WTC11 (cell line): ENCODE results near the gene ODAD3. TPM values are rescaled to one million over a fixed set of nuclear protein-coding genes. Genes with fewer than 3 reads are reported as not detected.
"Not testable (repeated sequence)": the region's sequence is repeated elsewhere in the genome, so short reads cannot be mapped to it uniquely, and the experiment has no call there.

Source experiments
- ATAC-seq: fragments of 200-7000 bp; cut with Tn5 transposase; 2 replicates; pipeline ENCODE4 v1.10.0; 2021; ENCODE audit warnings: mild to moderate bottlenecking, moderate library complexity
- CTCF ChIA-PET: fragments of 300-600 bp; sonication (Branson Sonifier 250); formaldehyde crosslinking; loops from one replicate; lab custom pipeline; 2021; ENCODE audit warnings: antibody characterized with exemption; lab: Charles Lee
- POLR2A ChIA-PET: fragments of 350-600 bp; sonication (Branson Sonifier 250); formaldehyde crosslinking; loops from one replicate; lab custom pipeline; 2021; ENCODE audit warnings: antibody characterized with exemption; lab: Charles Lee
- DNase-seq: peaks from one replicate; pipeline ENCODE4 v3.0.0; 2021; ENCODE audit warnings: low spot score
- H3K27ac Mint-ChIP-seq: 2 replicates; pipeline ENCODE4 v1.8.0; 2021; ENCODE audit warnings: mixed read lengths
- H3K27me3 Mint-ChIP-seq: 2 replicates; pipeline ENCODE4 v1.8.0; 2021; ENCODE audit warnings: low read depth, mild to moderate bottlenecking, moderate library complexity, mixed read lengths
- H3K36me3 Mint-ChIP-seq: 2 replicates; pipeline ENCODE4 v1.8.0; 2021; ENCODE audit warnings: mixed read lengths
- H3K4me1 Mint-ChIP-seq: 2 replicates; pipeline ENCODE4 v1.8.0; 2022; ENCODE audit warnings: mixed read lengths
- H3K4me3 Mint-ChIP-seq: 2 replicates; pipeline ENCODE4 v1.8.0; 2021; ENCODE audit warnings: mild to moderate bottlenecking, moderate library complexity, mixed read lengths
- H3K9me3 Mint-ChIP-seq: 2 replicates; pipeline ENCODE4 v1.8.0; 2021; ENCODE audit warnings: mixed read lengths
- CREB1 ChIP-seq: sonication (generic); formaldehyde crosslinking; IDR thresholded peaks from 2 replicates; pipeline ENCODE4 v1.8.0; 2023; ENCODE audit warnings: mild to moderate bottlenecking, missing genetic modification reagents
- FOXJ3 ChIP-seq: sonication (generic); formaldehyde crosslinking; IDR thresholded peaks from 2 replicates; pipeline ENCODE4 v1.9.0; 2021; ENCODE audit warnings: missing genetic modification reagents, mild to moderate bottlenecking, borderline replicate concordance
- GABPB1 ChIP-seq: sonication (generic); formaldehyde crosslinking; IDR thresholded peaks from 2 replicates; pipeline ENCODE4 v1.8.1; 2023; ENCODE audit warnings: mild to moderate bottlenecking, missing genetic modification reagents
- JUN ChIP-seq: sonication (generic); formaldehyde crosslinking; IDR thresholded peaks from 2 replicates; pipeline ENCODE4 v1.8.0; 2023; ENCODE audit warnings: mild to moderate bottlenecking, missing genetic modification reagents
- NFE2L1 ChIP-seq: sonication (generic); formaldehyde crosslinking; IDR thresholded peaks from 2 replicates; pipeline ENCODE4 v1.8.1; 2023; ENCODE audit warnings: missing genetic modification reagents
- NFYB ChIP-seq: sonication (generic); formaldehyde crosslinking; conservative IDR thresholded peaks from 2 replicates; pipeline ENCODE4 v1.8.0; 2022; ENCODE audit warnings: low read depth, missing genetic modification reagents
- NR2C2 ChIP-seq: sonication (generic); formaldehyde crosslinking; IDR thresholded peaks from 2 replicates; pipeline ENCODE4 v1.8.0; 2022; ENCODE audit warnings: mild to moderate bottlenecking, missing genetic modification reagents
- SMAD3 ChIP-seq: sonication (generic); formaldehyde crosslinking; IDR thresholded peaks from 2 replicates; pipeline ENCODE4 v1.8.0; 2022; ENCODE audit warnings: missing genetic modification reagents, mild to moderate bottlenecking, borderline replicate concordance
- SP1 ChIP-seq: sonication (generic); formaldehyde crosslinking; conservative IDR thresholded peaks from 2 replicates; pipeline ENCODE4 v1.8.1; 2022; ENCODE audit warnings: missing genetic modification reagents
- TCF7 ChIP-seq: sonication (generic); formaldehyde crosslinking; IDR thresholded peaks from 2 replicates; pipeline ENCODE4 v1.8.0; 2022; ENCODE audit warnings: mild to moderate bottlenecking, low read depth, missing genetic modification reagents, moderate library complexity
- TEAD1 ChIP-seq: sonication (generic); formaldehyde crosslinking; IDR thresholded peaks from 2 replicates; pipeline ENCODE4 v1.8.0; 2022; ENCODE audit warnings: mild to moderate bottlenecking, missing genetic modification reagents
- TP53 ChIP-seq: sonication (generic); formaldehyde crosslinking; IDR thresholded peaks from 2 replicates; pipeline ENCODE4 v1.8.1; 2023; ENCODE audit warnings: mild to moderate bottlenecking, missing genetic modification reagents
- ZBTB21 ChIP-seq: sonication (generic); formaldehyde crosslinking; IDR thresholded peaks from 2 replicates; pipeline ENCODE4 v1.8.1; 2023; ENCODE audit warnings: mild to moderate bottlenecking, missing genetic modification reagents, borderline replicate concordance
- ZNF138 ChIP-seq: sonication (generic); formaldehyde crosslinking; conservative IDR thresholded peaks from 2 replicates; pipeline ENCODE4 v1.8.1; 2022; ENCODE audit warnings: mild to moderate bottlenecking, moderate library complexity, missing genetic modification reagents
- ZNF263 ChIP-seq: sonication (generic); formaldehyde crosslinking; IDR thresholded peaks from 2 replicates; pipeline ENCODE4 v1.8.1; 2022; ENCODE audit warnings: low read depth, mild to moderate bottlenecking, moderate library complexity, missing genetic modification reagents
- ZNF317 ChIP-seq: sonication (generic); formaldehyde crosslinking; IDR thresholded peaks from 2 replicates; pipeline ENCODE4 v1.8.1; 2023; ENCODE audit warnings: low read depth, mild to moderate bottlenecking, moderate library complexity, missing genetic modification reagents, borderline replicate concordance
- ZNF423 ChIP-seq: fragments of 250-450 bp; sonication (Bioruptor Pico); IDR thresholded peaks from 2 replicates; pipeline ENCODE4 v2.1.2; 2022; ENCODE audit warnings: mild to moderate bottlenecking, moderate library complexity
- total RNA-seq: library from RNA; stranded (reverse); gene quantifications from 3 replicates; pipeline ENCODE4 v1.2.3, GENCODE V29; 2021
- TF ChIP-seq, protein P1 (sequence below): fragments of 250-450 bp; sonication (Bioruptor Pico); IDR thresholded peaks from 2 replicates; pipeline ENCODE4 v1.9.0; 2021; ENCODE audit warnings: moderate library complexity, mild to moderate bottlenecking, inconsistent platforms, borderline replicate concordance
- TF ChIP-seq, protein P2 (sequence below): sonication (generic); formaldehyde crosslinking; IDR thresholded peaks from 2 replicates; pipeline ENCODE4 v1.8.1; 2022; ENCODE audit warnings: low read depth, missing genetic modification reagents, borderline replicate concordance
- TF ChIP-seq, protein P3 (sequence below): sonication (generic); formaldehyde crosslinking; IDR thresholded peaks from 2 replicates; pipeline ENCODE4 v1.8.0; 2022; ENCODE audit warnings: mild to moderate bottlenecking, missing genetic modification reagents
- TF ChIP-seq, protein P4 (sequence below): sonication (generic); formaldehyde crosslinking; IDR thresholded peaks from 2 replicates; pipeline ENCODE4 v1.8.1; 2023; ENCODE audit warnings: mild to moderate bottlenecking, missing genetic modification reagents
- TF ChIP-seq, protein P5 (sequence below): sonication (generic); formaldehyde crosslinking; conservative IDR thresholded peaks from 2 replicates; pipeline ENCODE4 v1.8.1; 2022; ENCODE audit warnings: mild to moderate bottlenecking, missing genetic modification reagents
- TF ChIP-seq, protein P6 (sequence below): sonication (generic); formaldehyde crosslinking; IDR thresholded peaks from 2 replicates; pipeline ENCODE4 v1.8.0; 2022; ENCODE audit warnings: mild to moderate bottlenecking, missing genetic modification reagents

ODAD3 gene
- total RNA-seq, 1 experiment from 2014 or later: 4.1 TPM

DNA sequence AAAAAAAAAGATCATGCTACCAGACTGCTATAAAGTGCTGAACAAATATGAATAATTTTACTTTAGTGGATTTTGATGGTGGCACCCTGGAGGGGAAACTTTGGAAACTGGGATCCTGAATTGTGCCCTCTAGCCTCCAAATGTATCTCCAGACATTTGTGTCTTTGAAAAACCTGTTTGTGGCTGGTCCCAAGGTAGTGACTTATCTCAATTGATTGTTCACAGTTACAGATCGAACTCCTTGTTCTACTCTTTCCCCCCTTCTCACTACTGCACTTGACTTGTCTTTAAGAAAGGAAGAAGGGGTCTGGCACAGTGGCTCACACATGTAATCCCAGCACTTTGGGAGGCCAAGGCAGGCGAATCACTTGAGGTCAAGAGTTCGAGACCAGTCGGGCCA lies 26.3 kb downstream of the ODAD3 start:
- no peak for DNase-seq
- CTCF ChIA-PET: no interaction called here
- TF ChIP-seq FOXJ3 (CRISPR knock-in tag) (no peak), JUN (no peak), ZNF423 (CRISPR knock-in tag) (no peak), ZNF317 (CRISPR knock-in tag) (no peak), ZNF263 (no peak), GABPB1 (CRISPR knock-in tag) (no peak), CREB1 (CRISPR knock-in tag) (no peak), ZNF138 (CRISPR knock-in tag) (no peak)
- TF ChIP-seq, protein P1, sequence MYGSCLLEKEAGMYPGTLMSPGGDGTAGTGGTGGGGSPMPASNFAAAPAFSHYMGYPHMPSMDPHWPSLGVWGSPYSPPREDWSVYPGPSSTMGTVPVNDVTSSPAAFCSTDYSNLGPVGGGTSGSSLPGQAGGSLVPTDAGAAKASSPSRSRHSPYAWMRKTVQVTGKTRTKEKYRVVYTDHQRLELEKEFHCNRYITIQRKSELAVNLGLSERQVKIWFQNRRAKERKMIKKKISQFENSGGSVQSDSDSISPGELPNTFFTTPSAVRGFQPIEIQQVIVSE (CRISPR knock-in tag): no peak
- TF ChIP-seq, protein P2, sequence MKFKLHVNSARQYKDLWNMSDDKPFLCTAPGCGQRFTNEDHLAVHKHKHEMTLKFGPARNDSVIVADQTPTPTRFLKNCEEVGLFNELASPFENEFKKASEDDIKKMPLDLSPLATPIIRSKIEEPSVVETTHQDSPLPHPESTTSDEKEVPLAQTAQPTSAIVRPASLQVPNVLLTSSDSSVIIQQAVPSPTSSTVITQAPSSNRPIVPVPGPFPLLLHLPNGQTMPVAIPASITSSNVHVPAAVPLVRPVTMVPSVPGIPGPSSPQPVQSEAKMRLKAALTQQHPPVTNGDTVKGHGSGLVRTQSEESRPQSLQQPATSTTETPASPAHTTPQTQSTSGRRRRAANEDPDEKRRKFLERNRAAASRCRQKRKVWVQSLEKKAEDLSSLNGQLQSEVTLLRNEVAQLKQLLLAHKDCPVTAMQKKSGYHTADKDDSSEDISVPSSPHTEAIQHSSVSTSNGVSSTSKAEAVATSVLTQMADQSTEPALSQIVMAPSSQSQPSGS (CRISPR knock-in tag): no peak
- TF ChIP-seq, protein P3, sequence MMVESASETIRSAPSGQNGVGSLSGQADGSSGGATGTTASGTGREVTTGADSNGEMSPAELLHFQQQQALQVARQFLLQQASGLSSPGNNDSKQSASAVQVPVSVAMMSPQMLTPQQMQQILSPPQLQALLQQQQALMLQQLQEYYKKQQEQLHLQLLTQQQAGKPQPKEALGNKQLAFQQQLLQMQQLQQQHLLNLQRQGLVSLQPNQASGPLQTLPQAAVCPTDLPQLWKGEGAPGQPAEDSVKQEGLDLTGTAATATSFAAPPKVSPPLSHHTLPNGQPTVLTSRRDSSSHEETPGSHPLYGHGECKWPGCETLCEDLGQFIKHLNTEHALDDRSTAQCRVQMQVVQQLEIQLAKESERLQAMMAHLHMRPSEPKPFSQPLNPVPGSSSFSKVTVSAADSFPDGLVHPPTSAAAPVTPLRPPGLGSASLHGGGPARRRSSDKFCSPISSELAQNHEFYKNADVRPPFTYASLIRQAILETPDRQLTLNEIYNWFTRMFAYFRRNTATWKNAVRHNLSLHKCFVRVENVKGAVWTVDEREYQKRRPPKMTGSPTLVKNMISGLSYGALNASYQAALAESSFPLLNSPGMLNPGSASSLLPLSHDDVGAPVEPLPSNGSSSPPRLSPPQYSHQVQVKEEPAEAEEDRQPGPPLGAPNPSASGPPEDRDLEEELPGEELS: no peak
- TF ChIP-seq, all 79 proteins: peak for 0
- ATAC-seq: no peak
- no peaks in the 10 kb centered on the region for H3K27me3 Mint-ChIP-seq
- no peak overlapping the region for H3K4me3 Mint-ChIP-seq
- peaks cover 41% of the 10 kb centered on the region for H3K36me3 Mint-ChIP-seq
- no peaks in the 10 kb centered on the region for H3K4me1 Mint-ChIP-seq
- POLR2A ChIA-PET: interaction anchor here (0.7 kb wide), 1 partner anchor 104 kb away, joined by 3 read pairs; no protein-coding TSS in a partner anchor
- H3K9me3 Mint-ChIP-seq: no peaks in the 10 kb centered on the region
- H3K27ac Mint-ChIP-seq: no peak overlapping the region

DNA sequence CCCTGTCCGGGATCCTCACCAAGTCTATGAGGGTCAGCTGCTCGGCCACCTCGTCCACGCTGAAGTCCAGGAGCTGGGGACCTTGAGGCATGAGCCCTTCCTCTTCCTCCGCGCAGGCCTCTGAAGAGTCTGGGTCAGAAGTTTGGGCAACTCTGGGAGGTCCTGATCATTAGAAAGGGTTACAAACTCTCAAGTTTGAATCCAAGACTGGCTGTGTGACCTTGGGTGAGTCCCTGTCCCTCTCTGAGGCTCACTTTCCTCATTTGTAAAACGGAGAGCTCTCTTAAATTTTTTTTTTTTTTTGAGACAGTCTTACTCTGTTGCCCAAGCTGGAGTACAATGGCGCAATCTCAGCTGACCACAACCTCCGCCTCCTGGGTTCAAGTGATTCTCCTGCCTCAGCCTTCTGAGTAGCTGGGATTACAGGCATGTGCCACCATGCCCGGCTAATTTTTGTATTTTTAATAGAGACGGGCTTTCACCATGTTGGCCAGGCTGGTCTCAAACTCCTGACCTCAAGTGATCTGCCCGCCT lies 28.2 kb downstream of the ODAD3 start:
- POLR2A ChIA-PET: interaction anchor here (0.6 to 1.8 kb wide), 3 partner anchors 10 to 99 kb away, joined by 3 to 7 read pairs (median 4); no protein-coding TSS in a partner anchor
- H3K27me3 Mint-ChIP-seq, H3K27ac Mint-ChIP-seq: not testable (repeated sequence)

DNA sequence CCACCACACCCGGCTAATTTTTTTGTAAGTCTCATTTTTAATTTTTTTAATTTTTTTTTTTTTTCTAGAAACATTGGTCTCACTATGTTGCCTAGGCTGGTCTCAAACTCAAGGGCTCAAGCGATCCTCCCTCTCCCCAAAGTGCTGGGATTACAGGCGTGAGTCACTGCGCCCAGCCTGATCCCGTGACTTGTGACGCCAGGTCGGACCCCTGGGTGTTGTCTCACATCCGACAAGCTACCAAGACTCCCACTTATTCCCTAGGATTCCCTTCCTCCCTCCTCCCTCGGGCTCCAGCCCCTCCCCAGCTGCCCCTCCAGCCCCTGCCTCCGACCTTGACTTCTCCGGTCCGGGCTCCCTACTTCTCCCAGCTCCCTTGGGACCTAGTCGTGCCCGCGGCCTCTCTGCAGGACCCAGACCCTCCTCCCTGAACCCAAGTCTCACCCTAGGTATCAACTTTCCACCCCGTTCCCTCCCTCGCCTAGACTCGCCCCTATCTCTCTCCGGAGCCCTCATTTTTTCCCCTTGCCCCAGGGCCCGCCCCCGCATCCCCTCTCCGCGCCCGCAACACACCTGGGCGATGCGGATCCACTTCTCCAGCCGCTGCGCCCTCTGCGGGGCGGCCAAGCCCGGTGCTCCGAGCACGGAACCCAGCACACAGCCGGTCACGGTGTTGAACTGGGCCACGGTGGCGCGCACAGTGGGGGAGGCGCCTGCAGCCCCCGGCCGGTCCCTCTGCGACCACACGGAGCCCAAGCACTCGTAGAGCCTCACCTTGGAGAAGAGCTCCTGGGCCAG lies 28.9 kb downstream of the ODAD3 start:
- ChIA-PET CTCF (interaction anchor here (0.9 to 3.3 kb wide), 13 partner anchors 12 to 112 kb away, joined by 3 to 66 read pairs (median 5); partner anchors contain the start of genes EPOR, ODAD3, PRKCSH and RGL3), POLR2A (interaction anchor here (0.6 to 1.8 kb wide), 3 partner anchors 12 to 252 kb away, joined by 4 to 7 read pairs (median 5); partner anchors contain the start of gene RGL3)
- peak; percentile 96 for ATAC-seq
- Mint-ChIP-seq H3K36me3 (peaks cover 34% of the 10 kb centered on the region), H3K4me1 (no peaks in the 10 kb centered on the region), H3K4me3 (no peak overlapping the region), H3K27me3 (no peaks in the 10 kb centered on the region), H3K27ac (no peak overlapping the region), H3K9me3 (no peaks in the 10 kb centered on the region)
- DNase-seq: peak; percentile 75
- TF ChIP-seq, protein P1 (CRISPR knock-in tag): no peak
- TF ChIP-seq SP1 (CRISPR knock-in tag) (peak; percentile 58), NFE2L1 (CRISPR knock-in tag) (no peak), NFYB (CRISPR knock-in tag) (0 out of 2 replicates have a peak, but pooled peaks have one; percentile 12), TEAD1 (CRISPR knock-in tag) (no peak), NR2C2 (CRISPR knock-in tag) (no peak), TCF7 (CRISPR knock-in tag) (no peak), ZNF263 (no peak), SMAD3 (CRISPR knock-in tag) (no peak), CREB1 (CRISPR knock-in tag) (no peak), ZBTB21 (CRISPR knock-in tag) (no peak), TP53 (no peak), GABPB1 (CRISPR knock-in tag) (no peak)
- TF ChIP-seq, protein P4, sequence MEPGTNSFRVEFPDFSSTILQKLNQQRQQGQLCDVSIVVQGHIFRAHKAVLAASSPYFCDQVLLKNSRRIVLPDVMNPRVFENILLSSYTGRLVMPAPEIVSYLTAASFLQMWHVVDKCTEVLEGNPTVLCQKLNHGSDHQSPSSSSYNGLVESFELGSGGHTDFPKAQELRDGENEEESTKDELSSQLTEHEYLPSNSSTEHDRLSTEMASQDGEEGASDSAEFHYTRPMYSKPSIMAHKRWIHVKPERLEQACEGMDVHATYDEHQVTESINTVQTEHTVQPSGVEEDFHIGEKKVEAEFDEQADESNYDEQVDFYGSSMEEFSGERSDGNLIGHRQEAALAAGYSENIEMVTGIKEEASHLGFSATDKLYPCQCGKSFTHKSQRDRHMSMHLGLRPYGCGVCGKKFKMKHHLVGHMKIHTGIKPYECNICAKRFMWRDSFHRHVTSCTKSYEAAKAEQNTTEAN (CRISPR knock-in tag): peak; percentile 38; the same call in 1 of the 2 replicates
- TF ChIP-seq, protein P5, sequence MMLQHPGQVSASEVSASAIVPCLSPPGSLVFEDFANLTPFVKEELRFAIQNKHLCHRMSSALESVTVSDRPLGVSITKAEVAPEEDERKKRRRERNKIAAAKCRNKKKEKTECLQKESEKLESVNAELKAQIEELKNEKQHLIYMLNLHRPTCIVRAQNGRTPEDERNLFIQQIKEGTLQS (CRISPR knock-in tag): no peak
- TF ChIP-seq, protein P6, sequence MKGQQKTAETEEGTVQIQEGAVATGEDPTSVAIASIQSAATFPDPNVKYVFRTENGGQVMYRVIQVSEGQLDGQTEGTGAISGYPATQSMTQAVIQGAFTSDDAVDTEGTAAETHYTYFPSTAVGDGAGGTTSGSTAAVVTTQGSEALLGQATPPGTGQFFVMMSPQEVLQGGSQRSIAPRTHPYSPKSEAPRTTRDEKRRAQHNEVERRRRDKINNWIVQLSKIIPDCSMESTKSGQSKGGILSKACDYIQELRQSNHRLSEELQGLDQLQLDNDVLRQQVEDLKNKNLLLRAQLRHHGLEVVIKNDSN (CRISPR knock-in tag): no peak

More for the DNA sequence above, 28.2 kb downstream of the ODAD3 start:
- not testable (repeated sequence) for DNase-seq, H3K4me3 Mint-ChIP-seq, H3K9me3 Mint-ChIP-seq, H3K4me1 Mint-ChIP-seq, ATAC-seq
- H3K36me3 Mint-ChIP-seq: peaks cover 39% of the 10 kb centered on the region
- CTCF ChIA-PET: interaction anchor here (0.6 to 3.3 kb wide), 11 partner anchors 12 to 113 kb away, joined by 3 to 66 read pairs (median 4); partner anchors contain the start of genes EPOR, ODAD3, PRKCSH and RAB3D
